Ramos (cell line): ENCODE data around the gene CHIT1.

Source experiments
- in situ Hi-C: fragments of 300-500 bp; cut with MboI; formaldehyde crosslinking; loops from one replicate; pipeline ENCODE4 v1.14.3; 2022; ENCODE audit warnings: low sequenced_read_pairs; ENCODE audit not compliant: unreplicated experiment

Gene CHIT1

DNA sequence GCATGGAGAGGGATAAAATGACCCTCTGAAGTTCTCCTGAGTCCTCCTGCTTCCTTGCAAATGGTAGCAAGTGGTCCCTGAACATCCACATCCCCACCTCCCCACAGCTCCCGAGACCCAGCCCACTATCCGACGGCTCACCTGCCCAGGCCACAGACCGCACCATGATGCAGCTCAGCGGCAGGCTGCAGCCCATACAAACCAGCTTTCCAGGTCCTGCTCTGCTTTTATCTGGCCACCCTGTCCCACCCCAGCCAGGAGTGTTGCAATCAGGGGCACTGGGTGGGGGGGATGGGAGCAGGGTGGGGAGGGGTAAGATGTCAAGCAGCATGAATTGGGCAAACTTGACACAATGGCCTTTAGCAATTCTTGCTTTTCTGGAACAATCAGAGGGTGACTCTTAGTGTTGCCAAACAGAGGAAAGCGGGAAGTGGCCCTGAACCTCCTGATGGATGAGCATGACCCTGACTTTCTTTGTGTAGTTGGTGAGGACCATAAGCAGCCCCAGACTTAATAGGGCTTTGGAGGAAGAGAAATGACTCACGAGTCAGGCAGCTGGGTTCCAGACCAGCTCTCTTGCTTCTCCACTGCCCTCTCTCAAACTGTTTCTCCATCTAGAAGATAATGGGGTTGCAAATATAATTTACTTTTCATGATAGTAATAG lies at the start of gene CHIT1:
CHIT1 (minus strand) TSS at position 203 of the 665 bp plus-strand sequence; CDS start at position 166, 37 bp downstream.
- in situ Hi-C loops, result no loop called here

DNA sequence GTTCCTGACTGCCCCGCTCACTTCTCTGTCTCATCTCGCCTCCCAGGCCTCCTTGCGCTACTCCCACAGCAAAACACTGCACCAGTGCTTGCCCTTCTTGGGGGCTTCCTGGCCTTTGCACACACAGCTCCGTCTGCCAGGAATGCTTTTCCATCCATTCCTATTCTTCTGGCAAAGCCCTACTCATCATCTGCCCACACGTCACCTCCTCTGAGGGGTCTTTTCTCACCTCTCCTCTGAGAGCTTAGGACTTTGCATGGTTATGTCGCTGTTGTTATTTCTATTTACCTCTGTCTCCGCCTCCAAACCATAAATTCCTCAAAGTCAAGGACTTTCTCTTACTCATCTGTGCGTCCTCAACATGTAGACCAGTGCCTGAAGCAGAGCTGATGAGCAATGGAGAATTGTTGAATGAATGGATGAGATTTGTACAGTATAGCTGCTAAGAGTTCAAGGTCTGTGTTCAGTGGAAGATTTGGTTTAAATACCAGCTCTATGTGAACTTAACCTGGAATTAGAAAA lies 49.5 kb upstream of the CHIT1 start:
- in situ Hi-C loops, result loop anchor here (10.0 to 25.0 kb wide), 2 partner anchors 476 to 2008 kb away; no protein-coding TSS in a partner anchor

DNA sequence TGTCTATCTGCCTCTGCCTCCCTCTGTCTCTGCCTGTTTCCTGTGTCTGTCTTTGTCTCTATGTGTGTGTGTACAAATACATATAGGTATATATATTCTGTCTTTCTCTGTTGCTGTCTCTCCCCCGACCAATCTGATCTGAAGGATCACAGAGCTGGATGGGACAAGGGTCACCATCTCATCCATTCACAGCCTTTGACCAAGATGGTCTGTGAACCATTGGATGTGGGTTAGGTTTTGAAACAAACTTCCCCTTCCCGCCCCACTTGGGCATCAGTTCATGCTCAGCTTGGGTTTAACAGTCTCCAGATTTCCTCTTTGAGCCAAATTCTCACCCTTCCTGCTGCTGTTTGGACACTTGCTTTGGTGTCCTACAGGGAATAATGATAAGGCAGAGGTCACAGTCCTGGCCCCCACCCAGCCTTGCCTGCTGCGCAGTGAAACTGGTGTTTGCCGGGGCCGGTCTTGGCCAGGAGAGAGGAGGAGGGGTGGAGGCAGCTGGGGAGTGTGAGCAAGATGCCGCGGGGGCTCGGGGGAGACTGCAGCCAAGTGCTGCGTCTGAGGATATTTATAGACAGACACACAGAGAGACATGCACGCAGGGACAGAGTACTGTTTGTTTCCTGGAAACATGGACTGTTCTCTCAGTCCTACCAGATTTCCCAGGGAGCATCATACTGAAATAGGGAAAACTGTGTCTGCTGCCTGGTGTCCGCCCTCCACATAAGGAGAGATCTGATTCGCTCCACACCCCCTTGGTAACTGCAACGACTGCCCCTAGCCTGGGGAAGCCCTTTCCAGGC lies 48.8 kb upstream of the CHIT1 start:
- in situ Hi-C loops, result loop anchor here (10.0 to 25.0 kb wide), 2 partner anchors 477 to 2009 kb away; no protein-coding TSS in a partner anchor

DNA sequence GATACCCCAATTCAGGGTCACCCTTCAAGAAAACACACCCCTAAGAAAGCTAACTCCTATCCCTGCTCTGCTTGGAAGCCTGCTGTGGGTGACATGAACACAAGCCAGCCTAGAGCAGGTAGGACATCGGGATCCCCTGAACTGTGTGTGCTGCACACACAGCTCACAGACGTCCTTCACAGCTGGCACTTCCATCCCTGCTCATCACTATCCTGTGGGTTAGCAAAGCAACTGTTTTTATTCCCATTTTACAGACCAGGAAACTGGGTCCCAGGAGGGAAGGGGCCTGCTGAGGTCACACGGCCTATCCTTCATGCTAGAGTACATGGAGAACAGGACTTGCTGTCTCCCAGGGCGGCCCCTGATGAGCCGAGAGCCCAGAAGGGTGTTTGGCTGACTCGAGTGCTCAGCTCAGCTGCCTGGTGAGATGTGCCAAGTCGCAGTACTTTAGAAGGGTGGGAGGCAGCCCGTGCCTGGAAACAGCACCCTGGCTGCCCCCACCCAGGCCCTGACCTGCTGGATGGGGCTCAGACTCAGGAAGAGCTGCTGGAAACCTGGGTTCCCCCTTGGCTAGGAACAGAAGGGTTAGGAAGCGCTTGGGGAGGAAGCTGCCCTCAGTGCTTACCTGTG lies 47.6 kb upstream of the CHIT1 start:
- in situ Hi-C loops, result loop anchor here (10.0 to 25.0 kb wide), 2 partner anchors 478 to 2010 kb away; no protein-coding TSS in a partner anchor

DNA sequence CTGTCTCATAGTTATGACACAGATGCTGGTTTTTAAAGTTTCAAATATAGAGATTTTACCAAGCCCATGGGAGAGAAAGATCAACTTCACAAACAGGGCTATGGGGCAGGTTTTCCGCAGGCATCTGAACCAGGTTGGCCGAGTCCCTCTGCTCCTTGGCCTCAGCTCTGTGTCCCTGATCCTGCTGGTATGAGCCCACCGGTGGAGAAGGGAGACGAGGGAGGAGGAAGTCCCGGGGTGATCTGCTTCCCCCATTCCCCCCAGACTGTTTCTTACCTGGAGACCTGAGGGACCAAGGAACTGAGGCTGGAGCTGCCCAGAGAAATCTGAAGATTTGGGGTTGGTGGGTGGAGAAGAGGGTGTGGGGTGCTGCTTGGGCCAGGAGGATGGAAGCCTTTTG lies 46.9 kb upstream of the CHIT1 start:
- in situ Hi-C loops, result loop anchor here (10.0 to 25.0 kb wide), 2 partner anchors 478 to 2011 kb away; no protein-coding TSS in a partner anchor

DNA sequence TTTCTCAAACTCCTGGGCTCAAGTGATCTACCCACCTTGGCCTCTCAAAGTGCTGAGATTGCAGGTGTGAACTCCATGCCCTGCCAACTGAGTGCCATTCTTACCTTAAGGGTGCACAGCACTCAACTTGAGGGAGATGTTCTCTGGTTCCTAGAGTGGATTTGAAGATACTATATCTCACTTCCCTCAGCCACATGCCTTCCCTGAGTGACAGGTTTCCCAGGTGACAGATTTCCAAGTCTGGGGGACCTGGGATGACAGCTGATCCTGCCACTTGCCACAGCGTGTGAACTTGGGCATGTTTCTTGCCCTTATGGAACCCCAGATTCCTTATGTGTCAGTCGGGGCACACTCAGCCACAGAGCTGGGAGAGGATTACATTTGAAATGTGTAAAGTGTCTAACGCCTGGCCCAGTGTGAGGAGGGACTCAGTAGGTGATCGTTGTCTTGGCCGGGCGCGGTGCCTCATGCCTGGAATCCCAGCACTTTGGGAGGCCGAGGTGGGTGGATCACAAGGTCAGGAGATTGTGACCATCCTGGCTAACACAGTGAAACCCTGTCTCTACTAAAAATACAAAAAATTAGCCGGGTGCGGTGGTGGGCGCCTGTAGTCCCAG lies 46.3 kb upstream of the CHIT1 start:
- in situ Hi-C loops, result loop anchor here (10.0 to 25.0 kb wide), 2 partner anchors 479 to 2012 kb away; no protein-coding TSS in a partner anchor

DNA sequence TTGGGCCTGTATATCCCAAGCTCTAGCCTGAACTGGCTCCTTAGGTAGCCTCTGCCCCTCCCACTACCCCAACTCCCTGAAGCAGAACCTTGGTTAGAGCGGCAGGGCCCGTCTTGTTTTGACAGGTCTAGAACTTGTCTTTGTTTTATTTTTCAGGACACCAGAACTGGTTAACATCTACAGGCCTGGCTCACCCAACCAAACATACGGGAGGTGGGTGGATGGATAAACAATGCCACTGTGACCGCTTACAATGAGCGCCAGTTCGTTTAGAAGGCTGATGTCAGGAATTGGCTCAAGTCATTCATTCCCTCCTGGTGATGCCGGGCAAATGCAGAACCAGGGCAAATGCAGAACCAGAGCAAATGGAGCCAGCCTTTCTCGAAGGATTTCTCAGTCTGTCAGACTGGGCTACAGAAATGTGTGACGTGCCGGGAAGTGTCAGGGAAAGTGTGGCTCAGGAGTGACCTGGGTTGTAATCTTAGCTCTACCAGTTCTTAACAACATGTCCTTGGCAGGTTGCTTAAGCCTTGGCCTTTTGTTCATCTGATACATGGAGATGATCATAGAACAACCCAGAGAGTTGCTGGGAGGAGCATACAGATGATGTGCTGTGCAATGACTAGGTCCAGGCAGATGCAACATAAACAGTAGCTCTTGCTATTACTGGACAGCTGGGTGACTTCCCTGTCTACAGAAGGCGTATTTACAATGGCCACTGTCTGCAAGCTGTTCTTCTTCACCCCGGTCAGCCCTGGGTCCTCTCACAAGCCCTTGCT lies 45.3 kb upstream of the CHIT1 start:
- in situ Hi-C loops, result loop anchor here (5.0 to 25.0 kb wide), 5 partner anchors 63 to 2013 kb away; no protein-coding TSS in a partner anchor

DNA sequence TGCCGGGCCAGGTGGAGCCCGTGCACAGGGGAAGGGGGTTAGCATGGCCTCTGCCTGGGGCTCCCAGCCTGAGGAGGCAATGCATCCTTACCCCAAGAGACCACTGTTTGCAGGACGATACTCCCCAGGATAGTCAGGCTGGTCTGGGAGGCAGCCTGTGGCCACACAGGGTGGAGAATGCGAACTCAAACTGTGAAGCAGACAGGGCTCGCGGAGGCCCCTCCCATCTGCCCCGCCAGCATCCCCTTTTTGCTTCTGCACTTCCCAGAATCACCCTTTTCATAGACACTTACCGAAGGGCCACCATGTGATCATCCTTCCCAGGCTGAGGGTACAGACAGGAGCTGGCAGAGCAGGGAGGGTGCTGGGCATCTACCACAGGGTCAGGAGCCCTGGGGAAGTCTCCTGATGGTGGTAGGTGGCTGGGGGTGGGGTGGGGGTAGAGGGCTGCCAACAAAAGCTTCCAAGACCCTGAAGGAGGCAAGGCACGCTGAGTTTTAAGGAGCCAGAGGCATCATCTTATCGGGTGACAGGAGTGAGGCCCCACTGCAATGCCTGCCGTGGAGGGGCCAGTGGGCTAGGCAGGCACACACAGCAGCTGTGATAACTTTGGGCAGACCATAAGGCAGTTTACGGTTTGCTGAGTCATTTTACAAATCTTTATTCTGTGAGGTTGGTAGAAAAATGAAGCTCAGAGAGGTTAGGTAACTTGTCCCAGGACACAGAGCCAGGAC lies 44.6 kb upstream of the CHIT1 start:
- in situ Hi-C loops, result loop anchor here (5.0 to 25.0 kb wide), 4 partner anchors 63 to 863 kb away; no protein-coding TSS in a partner anchor

DNA sequence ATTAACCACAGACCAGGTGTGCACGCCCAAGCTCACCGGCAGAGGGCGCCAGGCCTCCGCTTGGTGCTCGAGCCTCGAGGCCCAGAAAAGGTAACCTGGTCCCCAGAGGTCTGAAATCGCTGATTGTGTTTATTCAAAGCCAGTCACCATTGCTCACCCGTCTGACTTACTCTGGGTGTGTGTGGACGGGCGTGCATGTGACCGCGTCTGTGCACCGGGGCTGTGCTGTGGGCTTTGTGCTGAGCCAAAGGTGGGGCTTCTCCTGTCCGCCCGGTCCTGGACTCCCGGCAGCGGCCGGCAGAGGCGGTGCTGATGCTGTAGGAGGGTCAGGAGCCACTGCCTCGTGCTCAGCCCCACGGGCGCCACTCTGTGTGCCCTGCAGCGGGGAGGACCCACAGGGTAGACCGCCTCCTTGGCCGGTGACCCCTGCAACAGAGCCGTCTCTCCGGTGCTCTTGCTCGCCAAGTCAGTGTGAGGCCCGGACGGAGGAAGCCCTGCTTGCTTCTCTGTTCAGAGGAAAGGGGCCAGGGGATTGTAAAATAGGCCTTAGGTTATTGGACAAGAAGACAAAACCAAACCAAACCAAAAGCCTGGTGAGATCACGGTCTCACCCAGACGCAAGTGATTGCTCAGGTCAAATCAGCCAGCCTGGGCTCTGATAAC lies 43.9 kb upstream of the CHIT1 start:
- in situ Hi-C loops, result loop anchor here (5.0 to 25.0 kb wide), 4 partner anchors 64 to 864 kb away; no protein-coding TSS in a partner anchor

DNA sequence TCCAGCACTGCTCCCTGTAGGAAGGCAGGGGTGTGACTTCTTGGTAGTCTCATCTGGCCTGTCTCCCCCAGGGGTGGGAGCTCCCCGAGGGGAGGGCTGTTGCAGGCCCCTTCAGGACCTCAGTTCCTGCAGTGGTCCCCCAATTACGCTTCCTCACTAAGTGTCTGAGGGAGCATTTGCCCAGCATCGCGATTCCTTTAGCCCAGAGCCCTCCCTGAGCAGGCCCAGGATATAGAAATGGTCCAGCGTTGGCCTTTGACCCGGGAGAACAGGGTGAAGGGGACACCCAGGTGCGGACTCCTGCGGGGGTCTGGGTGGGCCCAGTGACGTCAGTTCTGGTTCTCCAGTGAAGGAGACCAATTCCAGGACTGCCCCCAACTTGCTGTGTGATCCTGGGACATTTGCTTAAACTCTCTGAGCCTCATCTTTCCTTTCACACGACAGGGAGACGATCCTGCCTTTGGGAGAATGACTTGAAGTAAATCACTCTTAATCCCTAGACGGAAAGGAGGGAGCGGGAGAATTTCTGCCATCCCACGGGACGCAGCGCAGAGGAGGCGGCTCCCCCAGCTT lies 43.2 kb upstream of the CHIT1 start:
- in situ Hi-C loops, result loop anchor here (5.0 to 25.0 kb wide), 4 partner anchors 65 to 865 kb away; no protein-coding TSS in a partner anchor

DNA sequence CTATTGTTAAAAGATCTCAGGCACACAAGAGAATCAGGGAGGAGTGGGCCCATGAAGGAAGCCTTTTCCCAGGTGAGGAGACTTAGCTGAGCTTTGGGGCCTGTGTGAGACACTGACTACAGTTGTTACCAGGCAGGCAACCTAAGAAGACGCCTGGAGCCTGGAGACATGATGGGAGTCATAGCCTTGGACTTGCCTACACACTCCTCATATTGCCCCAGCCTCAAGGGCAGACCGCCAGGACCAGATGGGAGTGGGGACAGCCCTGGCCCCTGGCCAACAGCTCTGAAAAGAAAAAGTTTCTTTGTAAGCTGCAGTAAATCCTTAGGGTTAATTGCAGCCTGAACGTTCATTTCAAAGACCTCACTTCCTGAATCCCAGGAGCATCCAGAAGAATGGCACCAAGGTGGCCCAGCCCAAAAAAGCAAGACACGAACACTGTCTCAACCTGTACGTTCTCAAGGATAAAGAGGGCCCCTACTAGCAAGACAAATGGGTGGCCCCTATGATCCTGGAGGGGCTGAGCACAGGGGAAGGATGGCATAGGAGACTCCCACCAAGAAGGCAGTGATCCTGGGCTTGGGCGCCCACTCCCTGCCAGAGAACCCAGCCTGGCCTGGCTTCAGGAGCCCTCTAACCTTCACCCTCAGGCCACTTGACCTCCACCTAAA lies 42.6 kb upstream of the CHIT1 start:
- in situ Hi-C loops, result loop anchor here (5.0 to 25.0 kb wide), 4 partner anchors 65 to 865 kb away; no protein-coding TSS in a partner anchor

DNA sequence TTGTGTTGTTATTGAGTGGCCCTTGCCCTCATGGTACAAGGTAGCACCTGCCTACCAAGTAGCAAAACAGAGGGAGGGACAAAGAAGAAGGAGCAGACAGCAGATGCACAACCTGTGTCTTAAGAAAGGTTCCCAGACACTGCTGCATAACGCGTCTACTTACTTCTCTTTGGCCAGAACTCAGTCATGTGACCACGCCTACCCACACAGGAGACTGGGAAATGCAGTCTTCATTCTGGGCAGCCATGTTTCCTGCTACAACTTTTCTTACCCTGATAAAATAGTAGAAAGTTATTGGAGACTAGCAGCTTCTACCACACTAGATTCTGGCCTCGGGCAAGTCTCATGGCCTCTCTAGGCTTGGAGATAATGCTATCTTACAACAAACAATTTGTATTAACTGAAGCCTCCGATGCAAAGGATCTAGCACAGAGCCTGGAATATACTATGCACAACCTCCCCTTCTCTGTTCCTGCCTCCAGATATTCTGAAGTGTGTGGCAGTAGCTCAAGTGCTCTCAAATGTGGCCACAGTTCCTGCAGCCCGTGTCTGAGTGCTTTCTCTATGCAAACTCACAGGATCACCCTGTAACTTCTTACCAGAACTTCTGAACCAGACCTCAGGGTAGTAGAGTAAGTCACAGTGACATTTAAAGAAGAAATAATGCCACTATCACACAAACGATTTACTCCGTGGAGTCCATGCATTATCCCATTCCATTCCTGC lies 41.7 kb upstream of the CHIT1 start:
- in situ Hi-C loops, result loop anchor here (5.0 to 25.0 kb wide), 4 partner anchors 66 to 866 kb away; no protein-coding TSS in a partner anchor

DNA sequence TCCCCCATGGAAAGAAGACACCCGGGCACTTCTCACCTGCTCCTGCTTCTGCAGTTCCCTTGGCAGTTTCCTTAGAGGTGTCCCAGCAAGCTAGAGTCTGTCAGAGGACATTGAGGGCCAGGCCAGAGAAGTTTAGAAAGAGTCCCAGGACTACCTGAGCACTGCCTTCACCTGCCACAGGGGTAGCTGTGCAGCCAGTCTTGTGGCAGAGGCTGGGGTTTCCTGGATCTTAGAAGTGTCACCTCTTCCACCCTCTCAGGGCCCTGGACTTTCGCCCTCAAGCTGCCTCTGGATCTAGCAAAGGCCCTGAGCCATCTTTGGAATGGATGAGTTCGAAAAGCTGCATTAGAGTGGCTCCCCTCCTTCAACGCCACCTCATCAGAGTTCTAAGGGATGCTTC lies 41.0 kb upstream of the CHIT1 start:
- in situ Hi-C loops, result loop anchor here (5.0 to 25.0 kb wide), 4 partner anchors 67 to 867 kb away; no protein-coding TSS in a partner anchor

DNA sequence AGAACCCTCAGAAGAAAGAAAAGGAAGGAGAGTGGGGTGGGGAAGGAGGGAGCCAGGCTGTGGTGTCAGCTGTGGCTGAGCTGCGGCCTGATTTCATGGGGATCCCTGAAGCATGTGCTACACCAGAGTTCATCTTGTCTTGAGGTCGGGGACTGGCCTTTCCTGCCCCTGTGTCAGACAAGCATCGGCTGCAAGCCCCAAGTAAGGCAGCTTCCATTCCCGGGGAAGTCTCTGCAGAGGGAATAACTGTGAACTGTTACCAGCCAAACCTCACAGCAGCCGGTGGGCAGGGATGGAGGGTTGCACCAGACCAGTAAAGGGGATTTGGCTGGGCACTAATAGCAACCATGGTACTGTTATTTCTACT lies 40.2 kb upstream of the CHIT1 start:
- in situ Hi-C loops, result loop anchor here (5.0 to 25.0 kb wide), 4 partner anchors 68 to 868 kb away; no protein-coding TSS in a partner anchor

DNA sequence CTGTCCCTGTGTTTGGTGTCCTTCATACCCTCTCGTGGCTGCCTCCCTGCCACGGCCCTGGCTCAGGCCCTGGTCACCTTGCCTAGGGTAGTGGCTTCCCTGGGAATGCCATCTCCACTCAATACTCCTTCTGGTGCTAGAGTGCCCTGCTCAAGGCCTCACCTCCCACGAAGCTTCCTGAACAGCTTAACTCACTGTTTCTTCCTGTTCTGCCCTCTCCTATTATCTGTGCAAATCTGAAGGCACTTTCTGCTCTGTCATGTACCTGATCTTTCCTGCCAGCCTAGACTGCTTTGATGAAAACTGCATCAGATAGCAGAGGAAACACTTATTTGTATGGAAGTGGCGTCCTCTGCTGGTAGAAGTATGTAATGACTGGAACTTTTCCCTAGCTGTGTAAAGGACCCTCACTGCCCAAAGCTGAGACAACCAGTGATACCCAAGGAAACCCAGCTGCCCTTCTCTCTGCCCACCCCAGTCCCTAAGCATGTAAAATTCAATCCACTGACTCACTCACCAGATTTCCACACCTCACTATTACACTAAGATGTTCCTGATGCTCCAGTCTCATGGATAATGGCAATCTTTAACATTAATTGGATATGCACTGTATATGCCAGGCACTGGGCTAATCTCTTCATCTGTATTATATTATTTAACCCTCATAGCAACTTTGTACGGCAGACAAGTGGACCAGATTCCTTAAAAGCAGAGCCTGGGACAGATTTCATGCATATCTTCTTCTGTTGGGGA lies 39.6 kb upstream of the CHIT1 start:
- in situ Hi-C loops, result loop anchor here (25.0 kb wide), 1 partner anchor 868 kb away; no protein-coding TSS in a partner anchor
